Esophagus squamous epithelium (tissue), 5 donors: ENCODE results near the gene NRG3. TPM values are rescaled to one million over a fixed set of nuclear protein-coding genes. Genes with fewer than 3 reads are reported as not detected.
"Not testable (repeated sequence)": the region's sequence is repeated elsewhere in the genome, so short reads cannot be mapped to it uniquely, and the experiment has no call there.

Experiments
- DNase-seq: peaks from one replicate; lab custom pipeline; 2025; lab: John Stamatoyannopoulos, UW
- H3K27ac ChIP-seq, 4 donors: fragments of 200-600 bp; sonication (generic); one replicate each; pipeline ENCODE4 v1.5.1; 2016 to 2019; ENCODE audit warnings: mild to moderate bottlenecking in 1 of 4
- H3K27me3 ChIP-seq, 4 donors: fragments of 200-600 bp; sonication (generic); 1 replicate in 3 of 4; 2 replicates in 1 of 4; pipeline versions ENCODE4 v1.5.1 to v1.6.0; 2017 to 2021; ENCODE audit warnings: antibody characterized with exemption in 1 of 4
- H3K36me3 ChIP-seq, 3 donors: fragments of 200-600 bp; sonication (generic); one replicate each; pipeline ENCODE4 v1.5.1; 2016 to 2019
- H3K4me1 ChIP-seq, 3 donors: fragments of 200-600 bp; sonication (generic); one replicate each; pipeline ENCODE4 v1.5.1; 2017 to 2019
- H3K4me3 ChIP-seq, 4 donors: fragments of 200-600 bp; sonication (generic); 1 replicate in 3 of 4; 2 replicates in 1 of 4; pipeline ENCODE4 v1.5.1; 2016 to 2019; ENCODE audit warnings: mild to moderate bottlenecking in 2 of 4, moderate library complexity in 1 of 4
- H3K9me3 ChIP-seq, 3 donors: fragments of 200-600 bp; sonication (generic); one replicate each; pipeline ENCODE4 v1.5.1; 2016 to 2019
- POLR2A ChIP-seq, 4 donors: fragments of 450-650 bp; IDR thresholded peaks; one replicate each; pipeline ENCODE4 v1.6.1; 2017; ENCODE audit warnings: antibody characterized with exemption in 4 of 4, mild to moderate bottlenecking in 4 of 4, moderate library complexity in 3 of 4
- WGBS, 2 donors: methylation state at CpG; one replicate each; pipeline ENCODE4 v1.1.5; 2018; 5-methylcytosine and 5-hydroxymethylcytosine counted together
- intact Hi-C: fragments of 100-400 bp; cut with DNase I; formaldehyde crosslinking; loops from one replicate; pipeline ENCODE4 v1.15.0; 2022
- total RNA-seq, 4 donors: library from RNA; depleted of rRNA; stranded (reverse); fragments of >200 nt; gene quantifications; one replicate each; pipeline ENCODE4 v1.1.0, GENCODE V29; 2016
- TF ChIP-seq, protein P1 (sequence below), 6 experiments: fragments of 450-650 bp in 4 of 6; fragments of 200-600 bp in 2 of 6; sonication (generic) in 2 of 6; IDR thresholded peaks; one replicate each; pipeline ENCODE4 v1.5.1; 2016 to 2019; ENCODE audit warnings: antibody characterized with exemption in 6 of 6, mild to moderate bottlenecking in 4 of 6, moderate library complexity in 4 of 6
- donor health status: DM: yes; HTN: yes; CAD: no.

The NRG3 gene
- total RNA-seq, 4 donors from 2014 or later, result 0.19 TPM; not detected in 3

DNA sequence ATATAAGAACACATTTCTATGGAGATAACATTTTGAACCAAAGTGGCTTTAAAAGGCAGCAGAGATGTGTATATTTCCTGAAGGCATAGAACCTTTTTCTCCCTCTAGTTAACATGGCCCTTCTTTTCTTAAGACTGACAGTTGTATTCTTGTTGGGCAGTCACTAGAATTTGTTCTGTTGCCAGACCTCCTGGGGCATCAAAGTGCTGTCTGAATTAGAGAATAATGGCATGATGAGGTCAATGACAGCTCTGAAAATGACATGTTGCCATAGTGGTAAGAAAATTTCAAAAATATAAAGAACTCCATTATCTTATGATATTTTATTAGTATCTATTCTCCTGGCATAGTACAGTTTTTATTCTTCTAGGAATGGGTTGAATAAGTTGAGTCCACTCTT, 446.7 kb downstream of the NRG3 start:
- intact Hi-C loops, result no loop called here
- Histone ChIP-seq H3K9me3 (no peaks in the 10 kb centered on the region), H3K4me1 (no peaks in the 10 kb centered on the region), H3K27me3 (no peaks in the 10 kb centered on the region), H3K4me3 (no peak overlapping the region), H3K27ac (no peak overlapping the region), H3K36me3 (no peaks in the 10 kb centered on the region)
- TF ChIP-seq, protein P1, sequence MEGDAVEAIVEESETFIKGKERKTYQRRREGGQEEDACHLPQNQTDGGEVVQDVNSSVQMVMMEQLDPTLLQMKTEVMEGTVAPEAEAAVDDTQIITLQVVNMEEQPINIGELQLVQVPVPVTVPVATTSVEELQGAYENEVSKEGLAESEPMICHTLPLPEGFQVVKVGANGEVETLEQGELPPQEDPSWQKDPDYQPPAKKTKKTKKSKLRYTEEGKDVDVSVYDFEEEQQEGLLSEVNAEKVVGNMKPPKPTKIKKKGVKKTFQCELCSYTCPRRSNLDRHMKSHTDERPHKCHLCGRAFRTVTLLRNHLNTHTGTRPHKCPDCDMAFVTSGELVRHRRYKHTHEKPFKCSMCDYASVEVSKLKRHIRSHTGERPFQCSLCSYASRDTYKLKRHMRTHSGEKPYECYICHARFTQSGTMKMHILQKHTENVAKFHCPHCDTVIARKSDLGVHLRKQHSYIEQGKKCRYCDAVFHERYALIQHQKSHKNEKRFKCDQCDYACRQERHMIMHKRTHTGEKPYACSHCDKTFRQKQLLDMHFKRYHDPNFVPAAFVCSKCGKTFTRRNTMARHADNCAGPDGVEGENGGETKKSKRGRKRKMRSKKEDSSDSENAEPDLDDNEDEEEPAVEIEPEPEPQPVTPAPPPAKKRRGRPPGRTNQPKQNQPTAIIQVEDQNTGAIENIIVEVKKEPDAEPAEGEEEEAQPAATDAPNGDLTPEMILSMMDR (IDR thresholded peaks at IDR 0.05), result no peak
- no peak for TF ChIP-seq POLR2A (IDR thresholded peaks at IDR 0.05)
- no peak for DNase-seq

- Histone ChIP-seq H3K27me3 (no peaks in the 10 kb centered on the region), H3K4me1 (no peaks in the 10 kb centered on the region), H3K4me3 (no peak overlapping the region), H3K9me3 (no peaks in the 10 kb centered on the region), H3K36me3 (no peaks in the 10 kb centered on the region), H3K27ac (no peak overlapping the region)
- WGBS, 2 donors, result 54 to 61% methylated on average over 2 of the region's 2 CpGs
- TF ChIP-seq, protein P1 (IDR thresholded peaks at IDR 0.05), result no peak
- no peak for DNase-seq
- intact Hi-C loops, result no loop called here
Measured at GRCh38 chr10:82331716-82332115, 456.7 kb downstream of the NRG3 start.

DNA sequence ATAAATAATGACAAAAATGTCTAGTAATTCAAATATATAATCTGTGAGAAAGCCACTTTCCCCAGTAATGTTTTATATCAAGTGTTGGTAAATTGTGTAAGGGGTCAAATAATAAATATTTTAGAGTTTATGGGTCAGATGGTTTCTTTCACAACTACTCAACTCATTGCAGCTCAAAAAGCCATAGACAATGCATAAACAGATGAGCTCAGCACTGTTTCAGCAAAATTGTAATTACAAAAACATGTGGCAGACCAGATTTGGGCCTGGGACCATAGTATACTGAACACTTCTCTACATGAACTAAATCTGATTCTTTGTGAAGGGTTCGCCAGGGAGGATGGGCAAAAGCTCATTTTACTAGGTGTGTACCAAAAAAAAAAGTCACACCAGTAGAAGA, 460.8 kb downstream of the NRG3 start:
- H3K27ac ChIP-seq, result no peak overlapping the region
- intact Hi-C loops, result no loop called here
- H3K27me3 ChIP-seq, result no peaks in the 10 kb centered on the region
- DNase-seq, result no peak
- H3K4me3 ChIP-seq, result no peak overlapping the region
- no peak for TF ChIP-seq POLR2A (IDR thresholded peaks at IDR 0.05)
- TF ChIP-seq, protein P1 (IDR thresholded peaks at IDR 0.05), result no peak
- H3K36me3 ChIP-seq, result no peaks in the 10 kb centered on the region
- WGBS, 2 donors, result 44 to 55% methylated on average over 1 of the region's 1 CpG
- H3K4me1 ChIP-seq, result no peaks in the 10 kb centered on the region
- H3K9me3 ChIP-seq, result no peaks in the 10 kb centered on the region

DNA sequence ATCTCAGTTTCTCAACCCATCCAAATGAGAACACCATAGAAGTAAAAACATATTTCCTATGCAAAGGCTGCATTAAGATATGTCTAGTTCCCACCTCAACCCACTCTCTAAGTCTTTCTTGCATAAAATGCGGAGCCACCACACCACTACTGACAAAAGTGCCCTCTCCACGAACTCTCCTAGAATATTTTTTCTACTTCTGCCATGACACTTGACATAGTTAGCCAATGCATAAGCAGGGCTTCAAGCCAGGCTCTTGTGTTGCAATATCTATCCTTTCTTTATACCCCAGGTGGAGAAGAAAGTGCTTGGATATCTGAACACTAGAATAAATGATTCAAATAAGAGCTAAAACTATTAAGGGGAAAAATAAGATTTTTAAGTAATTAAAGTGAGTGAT, 465.2 kb downstream of the NRG3 start:
- no peak overlapping the region for H3K4me3 ChIP-seq
- intact Hi-C loops, result no loop called here

DNA sequence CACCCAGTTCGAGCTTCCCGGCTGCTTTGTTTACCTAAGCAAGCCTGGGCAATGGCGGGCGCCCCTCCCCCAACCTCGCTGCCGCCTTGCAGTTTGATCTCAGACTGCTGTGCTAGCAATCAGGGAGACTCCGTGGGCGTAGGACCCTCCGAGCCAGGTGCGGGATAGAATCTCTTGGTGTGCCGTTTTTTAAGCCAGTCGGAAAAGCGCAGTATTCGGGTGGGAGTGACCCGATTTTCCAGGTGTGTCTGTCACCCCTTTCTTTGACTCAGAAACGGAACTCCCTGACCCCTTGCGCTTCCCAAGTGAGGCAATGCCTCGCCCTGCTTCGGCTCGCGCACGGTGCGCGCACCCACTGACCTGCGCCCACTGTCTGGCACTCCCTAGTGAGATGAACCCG, 474.6 kb downstream of the NRG3 start:
- H3K4me1 ChIP-seq, intact Hi-C loops, H3K27me3 ChIP-seq, DNase-seq, H3K27ac ChIP-seq, H3K36me3 ChIP-seq, H3K4me3 ChIP-seq, H3K9me3 ChIP-seq: not testable (repeated sequence)
- no CpG with 5 or more reads among the region's 26 CpGs for WGBS, 2 donors

More for the DNA sequence above, 465.2 kb downstream of the NRG3 start:
- 64 to 67% methylated on average over 2 of the region's 2 CpGs for WGBS, 2 donors
- H3K27ac ChIP-seq, result no peak overlapping the region
- no peaks in the 10 kb centered on the region for H3K9me3 ChIP-seq
- no peaks in the 10 kb centered on the region for H3K36me3 ChIP-seq
- no peak for DNase-seq
- H3K4me1 ChIP-seq, result no peaks in the 10 kb centered on the region
- TF ChIP-seq POLR2A (IDR thresholded peaks at IDR 0.05), result no peak
- TF ChIP-seq, protein P1 (IDR thresholded peaks at IDR 0.05), result no peak
- no peaks in the 10 kb centered on the region for H3K27me3 ChIP-seq

- no peak for DNase-seq
Measured at GRCh38 chr10:82353381-82353780, 478.4 kb downstream of the NRG3 start.

More at GRCh38 chr10:82353381-82353780, 478.4 kb downstream of the NRG3 start:
- TF ChIP-seq POLR2A (IDR thresholded peaks at IDR 0.05), result no peak
- TF ChIP-seq, protein P1 (IDR thresholded peaks at IDR 0.05), result no peak
- H3K27ac ChIP-seq, result no peak overlapping the region
- WGBS, 2 donors, result 82 to 84% methylated on average over 3 of the region's 3 CpGs
- no peak overlapping the region for H3K4me3 ChIP-seq
- H3K27me3 ChIP-seq, result no peaks in the 10 kb centered on the region
- H3K36me3 ChIP-seq, result no peaks in the 10 kb centered on the region
- H3K9me3 ChIP-seq, result peaks cover 0 to 8% (median 0%) of the 10 kb centered on the region in 3 donors
- intact Hi-C loops, result no loop called here
- no peaks in the 10 kb centered on the region for H3K4me1 ChIP-seq
